K562 (cell line): Measurements from ENCODE around the gene TOPORS. TPM values are rescaled to one million over a fixed set of nuclear protein-coding genes. Genes with fewer than 3 reads are reported as not detected.

ENCODE experiments used
- ATAC-seq: fragments of 200-7000 bp; cut with Tn5 transposase; 3 replicates; pipeline ENCODE4 v1.9.1; 2020; ENCODE audit warnings: moderate library complexity
- BruUV-seq: library from RNA; stranded (reverse); fragments of 400-500 nt; replicated peaks from 2 replicates; lab custom pipeline; 2021; lab: Mats Ljungman, UMichigan
- CTCF ChIA-PET: fragments of 300-600 bp; formaldehyde crosslinking; extraction: SDS; loops from one replicate; lab custom pipeline; 2021; ENCODE audit warnings: low intra/inter-chr PET ratio; lab: Yijun Ruan, JAX
- POLR2A ChIA-PET: fragments of 300-600, 350-650 bp; sonication (Branson Sonifier 250); formaldehyde crosslinking; extraction: SDS; loops from one replicate; lab custom pipeline; 2021; ENCODE audit warnings: antibody characterized with exemption, inconsistent platforms; lab: Yijun Ruan, JAX
- DNase-seq, 4 experiments: peaks; one replicate each; pipeline versions ENCODE4 v3.0.0 to v3.0.0-alpha.2; 2011 to 2018; ENCODE audit warnings: low spot score in 3 of 4, mixed read lengths in 3 of 4; ENCODE audit errors: extremely low read depth in 1 of 4
- FAIRE-seq: peaks from 2 replicates; lab custom pipeline; 2011; peaks lifted over from hg19 to GRCh38; lab: Jason Lieb, UNC
- H2AFZ ChIP-seq: 2 replicates; pipeline ENCODE4 v1.6.0; 2011; ENCODE audit warnings: low read depth, low read length, control low read depth, inconsistent platforms
- H3K27ac ChIP-seq: fragments of 200-600 bp; 3 replicates; pipeline ENCODE4 v1.8.0; 2011; ENCODE audit warnings: low read depth, mild to moderate bottlenecking, control low read depth, inconsistent platforms, low read length, moderate library complexity, mixed read lengths; ENCODE audit errors: extremely low read depth
- H3K27me3 ChIP-seq, 2 experiments: fragments of 300-600 bp in 1 of 2; 2 replicates in 1 of 2; 3 replicates in 1 of 2; pipeline versions ENCODE4 v1.6.0 to v1.8.0; 2011; ENCODE audit warnings: inconsistent platforms in 2 of 2, low read length in 2 of 2, mild to moderate bottlenecking in 1 of 2, mixed read lengths in 1 of 2, moderate library complexity in 1 of 2; ENCODE audit not compliant: control insufficient read depth in 2 of 2, insufficient read depth in 2 of 2
- H3K36me3 ChIP-seq: fragments of 300-600 bp; 3 replicates; pipeline ENCODE4 v1.8.0; 2011; ENCODE audit warnings: mild to moderate bottlenecking, low read length, inconsistent platforms; ENCODE audit not compliant: control insufficient read depth, insufficient read depth
- H3K4me1 ChIP-seq, 2 experiments: fragments of 200-600 bp in 1 of 2; replicated peaks in 1 of 2; 2 replicates in 1 of 2; 3 replicates in 1 of 2; pipeline versions ENCODE4 v1.5.1 to v1.8.0; 2011; ENCODE audit warnings: inconsistent platforms in 2 of 2, low read length in 2 of 2, mild to moderate bottlenecking in 1 of 2, mixed read lengths in 1 of 2, moderate library complexity in 1 of 2; ENCODE audit not compliant: control insufficient read depth in 2 of 2, insufficient read depth in 2 of 2
- H3K4me2 ChIP-seq: 2 replicates; pipeline ENCODE4 v1.6.1; 2011; ENCODE audit warnings: low read length, control low read depth, inconsistent platforms, mixed read lengths; ENCODE audit not compliant: insufficient read depth
- H3K4me3 ChIP-seq: fragments of 200-600 bp; sonication (generic), shearing (Covaris generic); 2 replicates; pipeline ENCODE4 v1.5.1; 2016; ENCODE audit warnings: control low read depth, inconsistent platforms
- H3K79me2 ChIP-seq: fragments of 200-600 bp; 3 replicates; pipeline ENCODE4 v1.8.0; 2011; ENCODE audit warnings: low read length, inconsistent platforms; ENCODE audit not compliant: control insufficient read depth, insufficient read depth
- H3K9ac ChIP-seq, 2 experiments: 2 replicates each; pipeline versions ENCODE4 v1.6.0 to v1.6.1; 2011; ENCODE audit warnings: low read depth in 2 of 2, low read length in 2 of 2, control low read depth in 1 of 2, inconsistent platforms in 1 of 2, mild to moderate bottlenecking in 1 of 2, mixed read lengths in 1 of 2; ENCODE audit not compliant: insufficient read depth in 1 of 2
- H3K9me1 ChIP-seq: one replicate; pipeline ENCODE4 v1.6.0; 2011; ENCODE audit warnings: inconsistent platforms, mild to moderate bottlenecking, low read length, moderate library complexity; ENCODE audit not compliant: control insufficient read depth, insufficient read depth
- H3K9me3 ChIP-seq: replicated peaks from 2 replicates; pipeline ENCODE4 v1.5.1; 2011; ENCODE audit warnings: low read depth, low read length, inconsistent platforms; ENCODE audit not compliant: control insufficient read depth, insufficient read depth
- H4K20me1 ChIP-seq: replicated peaks from 2 replicates; pipeline ENCODE4 v1.6.1; 2011; ENCODE audit warnings: low read length, inconsistent platforms, mixed read lengths; ENCODE audit not compliant: control insufficient read depth, insufficient read depth
- ARID2 ChIP-seq: fragments of 450-650 bp; IDR thresholded peaks from 2 replicates; pipeline ENCODE4 v1.6.1; 2017; ENCODE audit warnings: antibody characterized with exemption, mild to moderate bottlenecking
- DEAF1 ChIP-seq: fragments of 450-650 bp; formaldehyde crosslinking; IDR thresholded peaks from 2 replicates; pipeline ENCODE4 v1.4.0; 2020; ENCODE audit warnings: mild to moderate bottlenecking, moderate library complexity
- MAFK ChIP-seq: IDR thresholded peaks from 2 replicates; pipeline ENCODE4 v1.6.1; 2011; ENCODE audit warnings: low read length, improper control_type of control experiment
- WGBS: fragments of 100-300 bp; shearing (Covaris generic); methylation state at CpG from one replicate; pipeline ENCODE4 v1.1.6; 2016; ENCODE audit warnings: low coverage, mixed read lengths; ENCODE audit not compliant: insufficient coverage; ENCODE audit errors: missing lambda C conversion rate; 5-methylcytosine and 5-hydroxymethylcytosine counted together
- in situ Hi-C: fragments of 300-500 bp; cut with MboI; formaldehyde crosslinking; loops from 4 replicates; pipeline ENCODE4 v1.15.0; 2018; ENCODE audit warnings: inconsistent platforms, mixed read lengths
- intact Hi-C: fragments of 100-400 bp; cut with micrococcal nuclease; formaldehyde crosslinking; loops from 2 replicates; pipeline ENCODE4 v1.14.2; 2022
- polyA plus RNA-seq, 8 experiments: library from polyadenylated mRNA; depleted of rRNA in 4 of 8; stranded (reverse) in 5 of 8; unstranded in 3 of 8; fragments of >200 nt; fragmentation: Nextera tagmentation in 2 of 8; fragmentation: Illumina TruSeq in 1 of 8; extraction: Ambion mirVana in 2 of 8; extraction: Trizol in 1 of 8; gene quantifications; 2 replicates each; pipeline versions ENCODE4 v1.2.1 to v1.2.3, GENCODE V29; 2011 to 2014; ENCODE audit warnings: inconsistent platforms in 1 of 8, missing spikeins in 1 of 8
- total RNA-seq, 7 experiments: library from RNA; depleted of rRNA in 6 of 7; stranded (reverse); fragments of >200 nt in 6 of 7; fragmentation: Illumina TruSeq in 2 of 7; extraction: Trizol in 2 of 7; gene quantifications; 2 replicates each; pipeline versions ENCODE4 v1.2.1 to v1.2.3, GENCODE V29; 2011 to 2021; ENCODE audit warnings: low replicate concordance in 1 of 7
- TF ChIP-seq, protein P1 (sequence below), 3 experiments: IDR thresholded peaks in 2 of 3; conservative IDR thresholded peaks in 1 of 3; 2 replicates each; pipeline ENCODE4 v1.5.1; 2011 to 2012; ENCODE audit warnings: low read length in 3 of 3, mild to moderate bottlenecking in 3 of 3, control low read depth in 2 of 3, improper control_type of control experiment in 1 of 3, inconsistent platforms in 1 of 3, low read depth in 1 of 3, mixed read lengths in 1 of 3, moderate library complexity in 1 of 3; ENCODE audit not compliant: insufficient read depth in 2 of 3
- TF ChIP-seq, protein P2 (sequence below): fragments of 250-450 bp; sonication (Bioruptor Pico); IDR thresholded peaks from 2 replicates; pipeline ENCODE4 v1.8.0; 2021; ENCODE audit warnings: mild to moderate bottlenecking, moderate library complexity
- TF ChIP-seq, protein P3 (sequence below), 2 experiments: fragments of 450-650 bp; formaldehyde crosslinking in 1 of 2; IDR thresholded peaks; 2 replicates each; pipeline versions ENCODE4 v1.4.0 to v1.6.1; 2014 to 2020; ENCODE audit warnings: mild to moderate bottlenecking in 2 of 2, borderline replicate concordance in 1 of 2, low read depth in 1 of 2

Gene TOPORS
- total and polyA plus RNA-seq, 9 of the 15 experiments (the other 6 are each of a cell fraction or from before 2014, with no cell fraction given) = 4.3 to 19.6 (median 9.9) TPM

DNA sequence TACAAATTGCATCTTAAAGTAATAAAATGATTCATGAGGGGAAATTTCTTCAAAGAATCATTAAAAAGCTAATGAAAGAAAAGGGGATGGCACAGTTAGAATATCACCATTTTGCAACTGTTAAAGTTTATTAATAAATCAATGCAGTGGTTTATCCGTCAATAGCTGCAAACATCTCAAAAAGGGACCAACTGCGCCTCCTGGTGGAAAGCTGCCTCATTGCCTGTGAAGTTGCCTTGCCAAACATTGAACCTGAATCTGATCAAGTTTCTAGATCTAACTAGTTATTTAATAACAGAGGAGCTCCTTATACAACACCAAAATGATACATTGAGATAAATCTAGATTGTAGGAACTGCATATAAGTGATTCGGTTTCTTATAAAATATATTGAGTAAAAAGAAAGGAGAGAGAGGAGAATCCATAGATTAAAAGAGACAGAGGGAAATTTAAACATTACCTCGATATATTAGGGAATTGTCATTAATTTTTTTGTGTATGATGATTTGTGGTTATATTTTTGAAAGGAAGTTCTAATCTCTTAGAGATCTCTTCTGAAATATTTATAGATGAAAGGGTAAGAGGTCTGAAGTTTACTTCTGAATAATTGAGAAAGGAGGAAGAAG is 27.4 kb upstream of the TOPORS start:
- ATAC-seq = peak; percentile 59; the same call in 1 of the 3 replicates
- POLR2A ChIA-PET = interaction anchor here (0.7 to 1.0 kb wide), 3 partner anchors 11 to 201 kb away, joined by 3 to 5 read pairs (median 4); partner anchors contain the start of gene ACO1
- TF ChIP-seq, protein P1, sequence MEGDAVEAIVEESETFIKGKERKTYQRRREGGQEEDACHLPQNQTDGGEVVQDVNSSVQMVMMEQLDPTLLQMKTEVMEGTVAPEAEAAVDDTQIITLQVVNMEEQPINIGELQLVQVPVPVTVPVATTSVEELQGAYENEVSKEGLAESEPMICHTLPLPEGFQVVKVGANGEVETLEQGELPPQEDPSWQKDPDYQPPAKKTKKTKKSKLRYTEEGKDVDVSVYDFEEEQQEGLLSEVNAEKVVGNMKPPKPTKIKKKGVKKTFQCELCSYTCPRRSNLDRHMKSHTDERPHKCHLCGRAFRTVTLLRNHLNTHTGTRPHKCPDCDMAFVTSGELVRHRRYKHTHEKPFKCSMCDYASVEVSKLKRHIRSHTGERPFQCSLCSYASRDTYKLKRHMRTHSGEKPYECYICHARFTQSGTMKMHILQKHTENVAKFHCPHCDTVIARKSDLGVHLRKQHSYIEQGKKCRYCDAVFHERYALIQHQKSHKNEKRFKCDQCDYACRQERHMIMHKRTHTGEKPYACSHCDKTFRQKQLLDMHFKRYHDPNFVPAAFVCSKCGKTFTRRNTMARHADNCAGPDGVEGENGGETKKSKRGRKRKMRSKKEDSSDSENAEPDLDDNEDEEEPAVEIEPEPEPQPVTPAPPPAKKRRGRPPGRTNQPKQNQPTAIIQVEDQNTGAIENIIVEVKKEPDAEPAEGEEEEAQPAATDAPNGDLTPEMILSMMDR (IDR thresholded peaks at IDR 0.05 in 2 of 3, conservative IDR thresholded peaks at IDR 0.05 in 1 of 3; ENCODE audit: insufficient read depth in 2 of 3, low read depth in 1 of 3, low read length in 3 of 3) = peak; percentile 71 to 84 (median 75)
- TF ChIP-seq, protein P2, sequence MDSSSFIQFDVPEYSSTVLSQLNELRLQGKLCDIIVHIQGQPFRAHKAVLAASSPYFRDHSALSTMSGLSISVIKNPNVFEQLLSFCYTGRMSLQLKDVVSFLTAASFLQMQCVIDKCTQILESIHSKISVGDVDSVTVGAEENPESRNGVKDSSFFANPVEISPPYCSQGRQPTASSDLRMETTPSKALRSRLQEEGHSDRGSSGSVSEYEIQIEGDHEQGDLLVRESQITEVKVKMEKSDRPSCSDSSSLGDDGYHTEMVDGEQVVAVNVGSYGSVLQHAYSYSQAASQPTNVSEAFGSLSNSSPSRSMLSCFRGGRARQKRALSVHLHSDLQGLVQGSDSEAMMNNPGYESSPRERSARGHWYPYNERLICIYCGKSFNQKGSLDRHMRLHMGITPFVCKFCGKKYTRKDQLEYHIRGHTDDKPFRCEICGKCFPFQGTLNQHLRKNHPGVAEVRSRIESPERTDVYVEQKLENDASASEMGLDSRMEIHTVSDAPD (CRISPR knock-in tag) = no peak
- TF ChIP-seq MAFK (no peak), DEAF1 (CRISPR knock-in tag) (0 out of 2 replicates have a peak, but pooled peaks have one; percentile 36), ARID2 (peak; percentile 56; the same call in 1 of the 2 replicates)
- TF ChIP-seq, protein P3, sequence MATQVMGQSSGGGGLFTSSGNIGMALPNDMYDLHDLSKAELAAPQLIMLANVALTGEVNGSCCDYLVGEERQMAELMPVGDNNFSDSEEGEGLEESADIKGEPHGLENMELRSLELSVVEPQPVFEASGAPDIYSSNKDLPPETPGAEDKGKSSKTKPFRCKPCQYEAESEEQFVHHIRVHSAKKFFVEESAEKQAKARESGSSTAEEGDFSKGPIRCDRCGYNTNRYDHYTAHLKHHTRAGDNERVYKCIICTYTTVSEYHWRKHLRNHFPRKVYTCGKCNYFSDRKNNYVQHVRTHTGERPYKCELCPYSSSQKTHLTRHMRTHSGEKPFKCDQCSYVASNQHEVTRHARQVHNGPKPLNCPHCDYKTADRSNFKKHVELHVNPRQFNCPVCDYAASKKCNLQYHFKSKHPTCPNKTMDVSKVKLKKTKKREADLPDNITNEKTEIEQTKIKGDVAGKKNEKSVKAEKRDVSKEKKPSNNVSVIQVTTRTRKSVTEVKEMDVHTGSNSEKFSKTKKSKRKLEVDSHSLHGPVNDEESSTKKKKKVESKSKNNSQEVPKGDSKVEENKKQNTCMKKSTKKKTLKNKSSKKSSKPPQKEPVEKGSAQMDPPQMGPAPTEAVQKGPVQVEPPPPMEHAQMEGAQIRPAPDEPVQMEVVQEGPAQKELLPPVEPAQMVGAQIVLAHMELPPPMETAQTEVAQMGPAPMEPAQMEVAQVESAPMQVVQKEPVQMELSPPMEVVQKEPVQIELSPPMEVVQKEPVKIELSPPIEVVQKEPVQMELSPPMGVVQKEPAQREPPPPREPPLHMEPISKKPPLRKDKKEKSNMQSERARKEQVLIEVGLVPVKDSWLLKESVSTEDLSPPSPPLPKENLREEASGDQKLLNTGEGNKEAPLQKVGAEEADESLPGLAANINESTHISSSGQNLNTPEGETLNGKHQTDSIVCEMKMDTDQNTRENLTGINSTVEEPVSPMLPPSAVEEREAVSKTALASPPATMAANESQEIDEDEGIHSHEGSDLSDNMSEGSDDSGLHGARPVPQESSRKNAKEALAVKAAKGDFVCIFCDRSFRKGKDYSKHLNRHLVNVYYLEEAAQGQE (IDR thresholded peaks at IDR 0.05; ENCODE audit: borderline replicate concordance) = peak; percentile 71
- TF ChIP-seq, protein P3 (CRISPR knock-in tag; IDR thresholded peaks at IDR 0.05; ENCODE audit: low read depth) = no peak

More for the DNA sequence above, 27.4 kb upstream of the TOPORS start:
- 0% methylated on average over 4 of the region's 4 CpGs for WGBS
- Histone ChIP-seq H3K9me3 (no peaks in the 10 kb centered on the region), H3K36me3 (no peaks in the 10 kb centered on the region), H4K20me1 (no peaks in the 10 kb centered on the region), H3K4me2 (no peak overlapping the region), H3K79me2 (no peaks in the 10 kb centered on the region), H2AFZ (no peak overlapping the region), H3K4me1 (no peaks in the 10 kb centered on the region; a peak in 1 of 5 replicates), H3K9me1 (no peaks in the 10 kb centered on the region), H3K27ac (no peak overlapping the region), H3K4me3 (no peak overlapping the region), H3K27me3 (no peaks in the 10 kb centered on the region), H3K9ac (no peak overlapping the region)
- CTCF ChIA-PET = interaction anchor here (0.7 to 6.5 kb wide), 5 partner anchors 48 to 389 kb away, joined by 3 to 93 read pairs (median 4); no protein-coding TSS in a partner anchor
- intact Hi-C loops (loop anchor here (1.0 to 10.0 kb wide), 2 partner anchors 125 to 201 kb away; no protein-coding TSS in a partner anchor), in situ Hi-C loops (loop anchor here (5.0 kb wide), 2 partner anchors 198 to 387 kb away; partner anchors contain the start of gene ACO1)
- no TSS peak for BruUV-seq
- FAIRE-seq (peak; percentile 75), DNase-seq (peak; percentile 27 to 60 (median 40))
